T-helper 17 cell (primary cell): ENCODE data around the gene ZNF217. TPM values are rescaled to one million over a fixed set of nuclear protein-coding genes. Genes with fewer than 3 reads are reported as not detected.
A peak's percentile ranks its signal among the peaks of the same experiment; 100 is the strongest.
"Not testable (repeated sequence)": the region's sequence is repeated elsewhere in the genome, so short reads cannot be mapped to it uniquely, and the experiment has no call there.

Experiments
- ATAC-seq: fragments of 150-1000 bp; cut with Tn5 transposase; 2 replicates; pipeline ENCODE4 v1.10.0; 2021; ENCODE audit warnings: mild to moderate bottlenecking, moderate library complexity
- DNase-seq, 3 donors: peaks; one replicate each; pipeline versions ENCODE4 v3.0.0 to v3.0.0-alpha.2; 2020 to 2021
- H3K9me3 ChIP-seq: one replicate; pipeline ENCODE4 v1.7.0; 2013; ENCODE audit warnings: low read length, mild to moderate bottlenecking; ENCODE audit not compliant: control insufficient read depth, poor library complexity, severe bottlenecking
- H3K27ac Mint-ChIP-seq: one replicate; pipeline ENCODE4 v1.8.0; 2022; ENCODE audit warnings: mild to moderate bottlenecking, moderate library complexity, mixed read lengths
- H3K27me3 Mint-ChIP-seq: one replicate; pipeline ENCODE4 v1.8.0; 2022; ENCODE audit warnings: mixed read lengths
- H3K36me3 Mint-ChIP-seq: one replicate; pipeline ENCODE4 v1.8.0; 2022; ENCODE audit warnings: low read depth, mixed read lengths
- H3K4me1 Mint-ChIP-seq: one replicate; pipeline ENCODE4 v1.8.0; 2022; ENCODE audit warnings: mild to moderate bottlenecking, mixed read lengths
- H3K4me3 Mint-ChIP-seq: one replicate; pipeline ENCODE4 v1.8.0; 2022; ENCODE audit warnings: mild to moderate bottlenecking, moderate library complexity, mixed read lengths
- total RNA-seq, 4 donors: library from RNA in 2 of 4; stranded (reverse) in 2 of 4; gene quantifications; one replicate each; pipeline ENCODE4 v1.2.3 and lab custom pipeline; 2022 to 2026

The ZNF217 gene
- total RNA-seq, 2 donors from 2014 or later = 70.4 to 72.8 TPM

DNA sequence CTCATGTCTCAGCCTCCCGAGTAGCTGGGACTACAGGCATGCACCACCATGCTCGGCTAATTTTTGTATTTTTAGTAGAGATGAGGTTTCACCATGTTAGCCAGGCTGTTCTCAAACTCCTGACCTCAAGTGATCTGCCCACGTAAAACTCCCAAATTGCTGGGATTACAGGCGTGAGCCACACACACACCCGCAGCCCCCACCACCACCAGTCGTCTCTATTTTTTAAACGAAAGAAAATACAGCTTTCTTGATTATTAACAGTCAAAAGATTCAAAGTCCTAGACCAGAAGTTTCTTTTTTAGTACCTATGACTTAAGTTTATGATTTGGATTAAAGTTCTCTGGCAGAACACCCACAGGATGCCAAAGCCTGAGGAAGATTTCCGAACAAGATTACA is 18.6 kb upstream of the ZNF217 start:
- not testable (repeated sequence) for H3K36me3 Mint-ChIP-seq, H3K4me3 Mint-ChIP-seq, H3K27me3 Mint-ChIP-seq, H3K9me3 ChIP-seq, H3K27ac Mint-ChIP-seq, ATAC-seq, DNase-seq
- H3K4me1 Mint-ChIP-seq = peaks cover 15% of the 10 kb centered on the region

DNA sequence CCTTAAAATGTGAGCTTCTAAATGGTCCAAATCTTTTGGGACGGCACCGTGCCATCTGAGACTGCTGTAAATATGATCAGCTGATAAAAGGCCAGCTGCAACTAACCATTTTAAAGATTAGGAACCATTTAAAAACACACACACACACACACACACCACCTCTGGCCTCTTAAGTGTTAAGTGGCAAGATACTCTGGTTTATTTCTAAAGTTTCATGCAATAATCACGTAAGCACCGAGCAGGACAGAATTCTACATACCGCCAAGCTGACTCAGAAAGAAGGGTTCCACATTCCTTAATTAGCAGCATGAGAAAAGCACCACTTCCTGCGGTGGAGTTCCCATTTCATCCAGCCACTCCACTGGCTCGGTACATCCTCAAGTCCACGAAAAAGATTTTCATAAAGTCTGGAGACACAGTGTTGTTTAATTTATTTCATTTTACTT is 17.8 kb upstream of the ZNF217 start:
- no peak for DNase-seq
- H3K4me3 Mint-ChIP-seq = no peak overlapping the region
- H3K36me3 Mint-ChIP-seq = no peaks in the 10 kb centered on the region
- H3K27me3 Mint-ChIP-seq = no peaks in the 10 kb centered on the region
- no peak for ATAC-seq
- no peak overlapping the region for H3K27ac Mint-ChIP-seq
- no peaks in the 10 kb centered on the region for H3K9me3 ChIP-seq
- peaks cover 15% of the 10 kb centered on the region for H3K4me1 Mint-ChIP-seq

DNA sequence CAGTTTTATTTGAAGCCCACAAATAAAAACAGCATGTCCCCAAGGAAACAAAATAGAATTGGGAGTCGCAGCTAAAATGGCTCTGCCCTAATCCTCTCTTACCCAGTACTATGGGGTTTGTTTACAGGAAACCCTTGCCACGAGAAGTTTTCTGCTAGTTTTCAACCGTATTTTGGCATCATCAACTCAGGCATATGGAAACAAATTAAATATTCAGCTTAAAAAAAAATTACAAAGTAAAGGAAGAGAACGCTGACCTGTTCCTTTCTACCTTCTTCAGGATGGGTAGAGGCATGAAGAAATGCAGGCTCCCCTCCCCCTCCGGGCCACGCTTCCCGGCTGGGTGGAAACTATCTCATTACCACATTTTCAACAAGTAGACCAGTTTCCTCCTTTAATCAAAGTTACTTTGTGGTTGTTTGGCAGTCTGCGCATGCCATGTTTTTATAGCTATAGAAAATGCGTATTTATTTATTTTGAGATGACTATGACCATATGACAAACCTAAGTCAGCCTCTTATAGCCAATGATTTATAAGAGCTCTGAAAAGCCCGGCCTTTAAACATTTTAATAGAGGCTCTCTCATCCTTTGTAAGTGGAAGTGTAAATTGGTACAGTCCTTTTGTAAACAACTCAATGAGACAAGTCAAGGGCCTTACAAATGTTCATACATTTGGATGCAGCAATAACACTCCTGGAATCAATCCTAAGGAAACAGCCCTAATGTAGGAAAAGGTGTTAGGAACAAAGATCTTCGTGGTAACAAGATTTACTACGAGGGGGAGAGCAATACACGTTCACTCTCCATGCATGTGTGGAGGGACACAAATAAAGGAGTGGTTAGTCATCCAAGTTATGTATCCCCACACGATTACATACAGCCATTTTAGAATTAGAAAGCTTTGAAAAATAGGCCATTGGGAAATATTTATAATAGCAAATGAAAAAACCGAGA is 16.1 kb upstream of the ZNF217 start:
- Mint-ChIP-seq H3K27me3 (no peaks in the 10 kb centered on the region), H3K36me3 (no peaks in the 10 kb centered on the region), H3K4me1 (peaks cover 17% of the 10 kb centered on the region), H3K27ac (peak overlapping the region; percentile 96), H3K4me3 (peak overlapping the region; percentile 80)
- DNase-seq (peak in 2 of 3 donors; percentile 46 to 55), ATAC-seq (peak; percentile 83)
- no peaks in the 10 kb centered on the region for H3K9me3 ChIP-seq

DNA sequence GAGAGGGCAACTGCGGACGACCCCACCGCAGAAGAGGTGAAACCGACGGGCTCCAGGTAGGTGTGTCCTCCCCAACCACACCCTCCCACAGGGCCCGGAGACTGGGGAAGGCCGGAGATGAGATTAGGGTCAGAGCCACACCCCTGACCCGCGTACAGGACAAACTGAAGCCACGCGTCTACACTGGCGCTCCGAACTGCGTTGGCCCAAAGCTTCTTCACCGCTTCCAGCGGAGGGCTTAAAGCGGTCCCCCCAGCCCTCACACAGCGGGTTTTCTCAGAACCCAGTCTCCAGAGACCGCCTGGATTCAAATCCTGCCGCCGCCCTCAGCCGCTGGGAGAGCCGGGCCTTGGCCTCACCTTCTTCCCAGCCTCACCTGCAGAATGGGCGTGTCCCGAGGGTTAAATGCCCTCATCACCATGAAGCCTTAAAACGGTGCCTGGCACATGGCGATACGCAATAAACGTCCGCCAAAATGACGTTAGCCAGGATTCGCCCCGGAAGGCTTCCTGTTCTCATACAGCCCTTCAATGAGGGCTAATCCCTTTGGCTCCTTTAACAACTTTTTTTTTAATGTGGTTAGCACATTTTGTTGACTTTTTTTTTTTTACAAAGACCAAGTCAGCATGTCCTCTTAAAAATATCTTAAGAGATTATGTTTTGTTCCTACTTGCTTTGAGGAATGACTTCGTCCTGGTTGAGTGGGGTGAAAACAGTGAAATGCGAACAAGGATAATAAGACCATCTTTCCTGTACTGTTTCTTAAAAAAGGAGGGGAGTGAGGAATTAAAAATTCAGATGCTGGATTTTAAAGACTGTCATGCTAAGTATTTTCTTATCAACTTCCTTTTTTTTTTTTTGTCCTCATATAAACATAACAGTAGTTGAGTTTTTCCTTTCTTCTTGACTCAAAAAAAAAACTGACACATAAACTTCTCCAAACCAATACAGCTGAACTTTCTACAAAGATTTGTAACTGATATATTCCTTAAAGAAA is 15.1 kb upstream of the ZNF217 start:
- Mint-ChIP-seq H3K27ac (peak overlapping the region; percentile 96), H3K4me1 (peaks cover 20% of the 10 kb centered on the region), H3K27me3 (no peaks in the 10 kb centered on the region), H3K36me3 (no peaks in the 10 kb centered on the region), H3K4me3 (peak overlapping the region; percentile 80)
- no peaks in the 10 kb centered on the region for H3K9me3 ChIP-seq
- DNase-seq (no peak), ATAC-seq (no peak)

DNA sequence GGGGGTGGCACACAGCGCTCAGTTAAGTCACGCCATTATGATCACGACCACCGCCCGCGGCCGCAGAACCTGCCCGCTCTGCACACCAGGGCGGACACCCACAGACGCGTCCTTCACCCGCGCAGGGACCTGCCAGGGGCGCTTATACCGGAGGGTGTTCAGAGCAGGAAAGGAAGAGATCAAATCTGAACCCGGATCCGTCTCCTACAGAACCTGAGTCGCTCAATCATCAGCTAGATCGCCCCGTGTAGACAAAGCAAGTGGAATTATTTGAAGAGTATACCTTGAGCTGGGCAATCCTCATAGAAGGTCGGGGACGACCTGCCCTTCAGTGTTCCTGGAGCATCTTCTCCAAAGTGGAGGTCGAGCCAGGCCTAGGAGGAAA is 14.4 kb upstream of the ZNF217 start:
- H3K36me3 Mint-ChIP-seq = no peaks in the 10 kb centered on the region
- H3K4me3 Mint-ChIP-seq = peak overlapping the region; percentile 75
- ATAC-seq (no peak), DNase-seq (no peak)
- peaks cover 22% of the 10 kb centered on the region for H3K4me1 Mint-ChIP-seq
- H3K27ac Mint-ChIP-seq = peak overlapping the region; percentile 96
- H3K9me3 ChIP-seq = no peaks in the 10 kb centered on the region
- H3K27me3 Mint-ChIP-seq = no peaks in the 10 kb centered on the region

DNA sequence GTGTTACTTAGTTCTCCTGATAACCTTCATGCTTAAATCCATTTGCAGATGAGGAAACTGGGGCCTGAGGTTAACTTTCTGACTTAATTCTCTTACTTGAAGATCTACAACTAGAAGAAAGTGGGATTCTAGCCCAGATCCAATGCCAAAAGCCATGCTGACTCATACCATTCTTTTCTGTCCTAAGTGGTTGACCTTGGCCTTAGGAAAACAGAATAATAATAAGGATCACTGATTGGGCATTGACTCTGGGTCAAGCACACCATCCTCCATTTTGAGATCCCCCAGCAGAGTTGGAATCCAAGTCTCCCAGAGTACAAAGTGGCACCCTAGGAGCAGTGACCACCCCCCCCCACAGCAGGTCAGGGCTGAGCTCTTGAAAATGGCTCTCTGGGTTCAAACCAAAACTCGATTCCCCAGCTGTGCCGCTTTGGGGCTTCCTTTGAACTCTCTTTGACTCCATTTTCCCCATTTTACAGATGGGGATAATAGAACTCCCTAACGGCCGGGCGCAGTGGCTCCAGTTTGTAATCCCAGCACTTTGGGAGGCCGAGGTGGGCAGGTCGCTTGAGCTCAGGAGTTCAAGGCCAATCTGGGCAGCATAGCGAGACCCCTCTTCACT is 12.8 kb upstream of the ZNF217 start:
- H3K4me1 Mint-ChIP-seq = peaks cover 28% of the 10 kb centered on the region
- ATAC-seq (no peak), DNase-seq (no peak)
- no peak overlapping the region for H3K4me3 Mint-ChIP-seq
- H3K27me3 Mint-ChIP-seq = no peaks in the 10 kb centered on the region
- H3K36me3 Mint-ChIP-seq = peaks cover 2% of the 10 kb centered on the region
- H3K9me3 ChIP-seq = no peaks in the 10 kb centered on the region
- no peak overlapping the region for H3K27ac Mint-ChIP-seq

DNA sequence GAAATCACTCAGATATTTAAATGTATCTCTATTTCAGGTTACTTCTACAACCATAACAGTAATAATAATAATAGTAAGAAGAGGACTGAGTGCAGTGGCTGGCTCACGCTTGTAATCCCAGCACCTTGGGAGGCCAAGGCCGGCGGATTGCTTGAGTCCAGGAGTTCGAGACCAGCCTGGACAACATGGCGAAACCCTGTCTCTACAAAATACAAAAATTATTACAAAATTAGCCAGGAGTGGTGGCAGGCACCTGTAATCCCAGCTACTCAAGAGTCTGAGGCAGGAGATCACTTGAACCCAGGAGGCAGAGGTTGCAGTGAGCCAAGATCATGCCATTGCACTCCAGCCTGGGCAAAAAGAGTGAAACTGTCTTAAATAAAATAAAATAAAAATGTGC is 11.8 kb upstream of the ZNF217 start:
- not testable (repeated sequence) for H3K27me3 Mint-ChIP-seq, H3K36me3 Mint-ChIP-seq, H3K9me3 ChIP-seq, DNase-seq, ATAC-seq, H3K4me3 Mint-ChIP-seq
- peak overlapping the region; percentile 61 for H3K27ac Mint-ChIP-seq
- peaks cover 31% of the 10 kb centered on the region for H3K4me1 Mint-ChIP-seq

DNA sequence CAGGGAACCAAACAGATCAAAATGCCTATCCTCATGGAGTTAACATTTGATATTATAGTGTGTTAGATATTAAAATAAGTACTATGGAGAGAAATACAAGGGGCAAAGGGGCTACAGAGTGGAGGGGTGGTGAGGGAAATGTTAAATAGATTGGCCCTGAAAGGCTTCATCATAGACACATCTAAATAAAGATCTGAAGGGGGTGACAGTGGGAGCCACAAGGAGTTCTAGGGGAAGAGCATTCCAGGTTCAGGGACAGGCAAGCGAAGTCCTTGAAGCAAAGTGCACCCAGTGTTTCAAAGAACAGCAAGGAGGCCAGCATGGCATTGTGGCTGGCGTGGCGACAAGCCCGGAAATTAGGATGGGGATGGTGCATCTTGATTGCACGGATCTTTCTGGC is 11.2 kb upstream of the ZNF217 start:
- Mint-ChIP-seq H3K27ac (peak overlapping the region; percentile 61), H3K4me1 (peaks cover 29% of the 10 kb centered on the region)
- ATAC-seq, H3K36me3 Mint-ChIP-seq, H3K4me3 Mint-ChIP-seq, DNase-seq, H3K9me3 ChIP-seq, H3K27me3 Mint-ChIP-seq: not testable (repeated sequence)

DNA sequence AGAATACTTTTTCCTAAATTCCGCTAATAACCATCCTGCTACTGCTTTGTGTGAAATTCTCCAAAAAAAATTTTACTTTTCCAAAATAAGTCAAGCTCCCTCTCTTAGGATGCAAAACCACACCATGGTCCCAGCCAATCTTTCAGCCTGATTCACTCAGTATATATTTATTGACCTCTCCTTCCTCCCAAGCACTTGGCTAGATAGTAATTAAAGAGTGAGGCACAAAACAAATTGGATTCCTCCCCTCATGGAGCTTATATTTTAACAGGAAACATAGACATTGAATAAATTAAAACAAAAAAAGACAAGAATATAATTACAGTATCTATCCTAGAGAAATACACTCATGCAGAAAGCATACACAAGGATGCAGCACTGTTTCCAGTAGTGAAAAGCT is 9.0 kb upstream of the ZNF217 start:
- ATAC-seq (no peak), DNase-seq (no peak)
- H3K9me3 ChIP-seq = no peaks in the 10 kb centered on the region
- Mint-ChIP-seq H3K4me3 (no peak overlapping the region), H3K27ac (peak overlapping the region; percentile 30), H3K4me1 (peaks cover 38% of the 10 kb centered on the region), H3K27me3 (no peaks in the 10 kb centered on the region), H3K36me3 (peaks cover 5% of the 10 kb centered on the region)

DNA sequence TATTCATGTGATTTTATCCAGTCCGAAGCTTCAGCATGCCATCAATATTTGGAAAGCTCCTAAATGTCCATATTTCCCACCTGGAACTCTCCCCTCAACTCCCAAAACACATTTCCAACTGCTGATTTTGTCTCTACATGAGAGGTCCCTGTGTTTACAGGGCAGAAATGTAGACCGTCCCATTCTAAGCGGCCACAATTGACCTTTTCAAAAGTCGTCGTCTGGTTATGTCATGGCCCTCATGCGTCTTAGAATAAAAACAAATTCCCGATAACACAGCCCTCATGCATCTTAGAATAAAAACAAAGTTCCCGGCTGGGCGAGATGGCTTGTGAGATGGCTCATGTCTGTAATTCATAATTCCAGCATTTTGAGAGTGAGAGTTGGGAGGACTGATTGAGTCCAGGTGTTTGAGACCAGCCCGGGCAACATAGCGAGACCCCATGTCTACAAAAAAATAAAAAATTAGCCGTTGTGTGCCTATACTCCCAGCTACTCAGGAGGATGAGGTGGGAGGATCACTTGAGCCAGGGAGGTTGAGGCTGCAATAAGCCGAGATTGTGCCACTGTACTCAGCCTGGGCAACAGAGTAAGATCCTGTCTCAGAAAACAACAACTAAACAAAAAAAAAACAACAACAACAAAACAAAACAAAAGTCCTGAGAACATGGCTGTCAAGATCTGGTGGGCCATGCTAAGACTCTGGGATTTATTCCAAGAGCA is 6.4 kb upstream of the ZNF217 start:
- no peaks in the 10 kb centered on the region for H3K9me3 ChIP-seq
- H3K4me3 Mint-ChIP-seq = no peak overlapping the region
- peaks cover 5% of the 10 kb centered on the region for H3K36me3 Mint-ChIP-seq
- H3K27me3 Mint-ChIP-seq = no peaks in the 10 kb centered on the region
- H3K4me1 Mint-ChIP-seq = peaks cover 53% of the 10 kb centered on the region
- H3K27ac Mint-ChIP-seq = peak overlapping the region; percentile 93
- no peak for ATAC-seq
- DNase-seq = no peak

DNA sequence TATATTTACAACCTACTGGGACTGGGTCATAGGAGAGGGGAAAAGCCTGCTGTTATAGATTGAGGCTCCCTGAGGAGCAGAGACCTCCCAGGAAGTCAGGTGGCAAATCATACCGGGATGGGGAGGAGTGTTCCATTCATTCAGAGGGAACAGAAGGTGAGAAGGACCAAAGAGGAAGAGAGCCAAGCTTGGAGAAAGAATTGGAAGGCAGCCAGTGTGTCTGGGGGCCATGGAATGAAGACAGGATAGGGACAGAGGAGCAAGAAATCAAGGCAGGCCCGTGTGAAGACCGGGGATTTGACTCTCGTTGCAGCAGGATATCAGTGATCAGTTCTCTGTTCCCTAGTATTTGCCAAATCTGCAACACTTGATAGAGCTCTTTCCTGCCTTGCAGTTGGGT is 5.7 kb upstream of the ZNF217 start:
- H3K4me1 Mint-ChIP-seq = peaks cover 50% of the 10 kb centered on the region
- no peak for DNase-seq
- H3K36me3 Mint-ChIP-seq = peaks cover 5% of the 10 kb centered on the region

DNA sequence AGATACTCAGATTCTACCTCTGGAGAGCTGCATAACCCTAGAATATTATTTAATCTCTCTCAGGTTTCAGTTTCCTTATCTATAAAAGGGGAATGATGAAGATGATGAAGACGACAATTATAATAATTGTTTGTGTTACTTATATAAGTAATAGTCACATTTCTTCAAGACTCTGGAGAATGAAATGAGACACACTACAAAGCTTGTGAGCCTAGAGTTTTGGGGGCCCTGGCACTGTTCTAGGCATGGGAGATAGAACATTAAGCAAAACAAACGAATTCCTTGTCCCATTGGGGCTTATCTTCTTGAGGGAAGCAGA is 5.4 kb upstream of the ZNF217 start:
- no peaks in the 10 kb centered on the region for H3K9me3 ChIP-seq
- DNase-seq = no peak
- peak overlapping the region; percentile 93 for H3K27ac Mint-ChIP-seq
- H3K27me3 Mint-ChIP-seq = no peaks in the 10 kb centered on the region
- peaks cover 5% of the 10 kb centered on the region for H3K36me3 Mint-ChIP-seq
- peak overlapping the region; percentile 31 for H3K4me3 Mint-ChIP-seq
- no peak for ATAC-seq
- peaks cover 50% of the 10 kb centered on the region for H3K4me1 Mint-ChIP-seq

More for the DNA sequence above, 5.7 kb upstream of the ZNF217 start:
- Mint-ChIP-seq H3K27ac (peak overlapping the region; percentile 93), H3K4me3 (peak overlapping the region; percentile 31), H3K27me3 (no peaks in the 10 kb centered on the region)
- ATAC-seq = no peak
- no peaks in the 10 kb centered on the region for H3K9me3 ChIP-seq
